NB4 (cell line): ENCODE data around the gene EML2.
A peak's percentile ranks its signal among the peaks of the same experiment; 100 is the strongest.

Experiments
- CTCF ChIP-seq: IDR thresholded peaks from one replicate; pipeline ENCODE4 v1.5.1; 2012; ENCODE audit warnings: low read depth, low read length
- MYC ChIP-seq: IDR thresholded peaks from 2 replicates; pipeline ENCODE4 v1.6.1; 2011; ENCODE audit warnings: low read depth, low read length
- POLR2A ChIP-seq: IDR thresholded peaks from 2 replicates; pipeline ENCODE4 v1.6.1; 2011; ENCODE audit warnings: mild to moderate bottlenecking; ENCODE audit not compliant: insufficient read length; ENCODE audit errors: extremely low read depth

- TF ChIP-seq CTCF (peak; percentile 31), POLR2A (no peak), MYC (peak; percentile 61)
Measured at GRCh38 chr19:45591004-45591637, 48.1 kb downstream of the EML2 start.
